Suprapubic skin (tissue), 4 donors: ENCODE results near the gene TCP11.

Experiments
- POLR2A ChIP-seq, 2 donors: fragments of 450-650 bp; IDR thresholded peaks; one replicate each; pipeline ENCODE4 v1.6.1; 2017; ENCODE audit warnings: antibody characterized with exemption in 2 of 2, mild to moderate bottlenecking in 2 of 2, moderate library complexity in 2 of 2
- POLR2AphosphoS5 ChIP-seq, 3 donors: sonication (generic); formaldehyde crosslinking; IDR thresholded peaks; one replicate each; pipeline ENCODE4 v1.6.1; 2017; ENCODE audit warnings: antibody characterized with exemption in 3 of 3

DNA sequence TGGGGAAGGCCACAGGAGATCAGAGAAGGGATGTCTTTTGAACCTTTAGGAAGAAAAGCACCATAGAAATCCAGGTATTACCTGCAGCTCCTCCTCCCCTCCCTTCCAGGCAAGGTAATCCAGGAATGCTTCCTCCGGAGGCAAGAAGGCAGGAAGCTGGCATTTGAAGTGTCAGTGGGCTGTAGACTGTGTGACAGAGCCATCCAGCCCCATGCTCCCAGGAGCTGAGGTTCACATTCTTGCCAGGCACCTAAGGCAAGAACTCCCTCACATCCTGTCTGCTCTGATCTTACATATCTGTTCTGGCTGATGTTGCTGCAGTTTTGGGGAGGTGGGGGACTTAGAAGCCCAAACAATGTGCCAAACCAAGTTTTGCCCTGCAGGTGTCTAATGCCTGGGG, 44.8 kb upstream of the TCP11 start:
- TF ChIP-seq POLR2AphosphoS5 (IDR thresholded peaks at IDR 0.05) (no peak), POLR2A (IDR thresholded peaks at IDR 0.05) (no peak)
